GM21360 (cell line): ENCODE data around the gene BCAR1.
"Not testable (repeated sequence)": the region's sequence is repeated elsewhere in the genome, so short reads cannot be mapped to it uniquely, and the experiment has no call there.

Source experiments
- ATAC-seq: cut with Tn5 transposase; IDR thresholded peaks from one replicate; pipeline ENCODE4 v1.9.1; 2021; ENCODE audit warnings: mild to moderate bottlenecking, moderate library complexity; ENCODE audit not compliant: unreplicated experiment

The BCAR1 gene

GRCh38 chr16:75271441-75272096, 20.1 kb upstream of the BCAR1 start:
- ATAC-seq = no peak

- not testable (repeated sequence) for ATAC-seq
Measured at GRCh38 chr16:75269358-75269757, 17.9 kb upstream of the BCAR1 start.

- ATAC-seq = no peak
Measured at GRCh38 chr16:75267631-75268264, 16.3 kb upstream of the BCAR1 start.

GRCh38 chr16:75266738-75267630, 15.6 kb upstream of the BCAR1 start:
- ATAC-seq = no peak

- ATAC-seq = peak; percentile 57
Measured at GRCh38 chr16:75265911-75266701, 14.7 kb upstream of the BCAR1 start.

GRCh38 chr16:75264999-75265910, 13.8 kb upstream of the BCAR1 start:
- ATAC-seq = no peak

GRCh38 chr16:75264457-75264998, 13.1 kb upstream of the BCAR1 start:
- no peak for ATAC-seq

- ATAC-seq = no peak
Measured at GRCh38 chr16:75263963-75264445, 12.6 kb upstream of the BCAR1 start.

- no peak for ATAC-seq
Measured at GRCh38 chr16:75263291-75263962, 12.0 kb upstream of the BCAR1 start.

- no peak for ATAC-seq
Measured at GRCh38 chr16:75262800-75263127, 11.3 kb upstream of the BCAR1 start.

- ATAC-seq = no peak
Measured at GRCh38 chr16:75262104-75262799, 10.8 kb upstream of the BCAR1 start.

- no peak for ATAC-seq
Measured at GRCh38 chr16:75261590-75262078, 10.2 kb upstream of the BCAR1 start.

GRCh38 chr16:75260851-75261589, 9.6 kb upstream of the BCAR1 start:
- no peak for ATAC-seq

GRCh38 chr16:75258807-75259141, 7.3 kb upstream of the BCAR1 start:
- ATAC-seq = no peak

GRCh38 chr16:75257886-75258806, 6.7 kb upstream of the BCAR1 start:
- no peak for ATAC-seq

GRCh38 chr16:75256696-75257343, 5.4 kb upstream of the BCAR1 start:
- no peak for ATAC-seq
